Measurements from ENCODE around the gene QSOX1.

- TF ChIP-seq GATA2 (IDR thresholded peaks at IDR 0.05; ENCODE audit: low read depth, low read length) (no peak), GATA3 (IDR thresholded peaks at IDR 0.05; ENCODE audit: low read depth, low read length) (no peak)
Measured at GRCh38 chr1:180178511-180179161, 24.0 kb downstream of the QSOX1 start.

All from SH-SY5Y (cell line).